Cardiac fibroblast (primary cell): ENCODE results near the gene SBNO2.

Experiments used
- DNase-seq, 2 donors: peaks; one replicate each; pipeline versions ENCODE4 v3.0.0 to v3.0.0-alpha.2; 2010; ENCODE audit warnings: low read depth in 2 of 2
- H3K4me3 ChIP-seq, 2 donors: replicated peaks in 1 of 2; 1 replicate in 1 of 2; 2 replicates in 1 of 2; pipeline ENCODE4 v1.5.1; 2011; ENCODE audit warnings: low read depth in 2 of 2, low read length in 2 of 2, mild to moderate bottlenecking in 2 of 2, moderate library complexity in 1 of 2
- CTCF ChIP-seq: IDR thresholded peaks from one replicate; pipeline ENCODE4 v1.5.1; 2011; ENCODE audit warnings: low read depth, mild to moderate bottlenecking, low read length, inconsistent platforms

Gene SBNO2

GRCh38 chr19:1088416-1089010, 85.6 kb downstream of the SBNO2 start:
- no peak for TF ChIP-seq CTCF
- no peak overlapping the region for H3K4me3 ChIP-seq
- DNase-seq: no peak

- TF ChIP-seq CTCF: no peak
- DNase-seq: no peak
Measured at GRCh38 chr19:1087813-1088415, 86.2 kb downstream of the SBNO2 start.

GRCh38 chr19:1086613-1087012, 87.5 kb downstream of the SBNO2 start:
- DNase-seq: no peak
- H3K4me3 ChIP-seq: no peak overlapping the region
- TF ChIP-seq CTCF: no peak

More at GRCh38 chr19:1087813-1088415, 86.2 kb downstream of the SBNO2 start:
- H3K4me3 ChIP-seq: no peak overlapping the region

GRCh38 chr19:1085676-1086442, 88.2 kb downstream of the SBNO2 start:
- no peak for DNase-seq
- no peak for TF ChIP-seq CTCF
- no peak overlapping the region for H3K4me3 ChIP-seq

- DNase-seq: no peak
- no peak for TF ChIP-seq CTCF
- H3K4me3 ChIP-seq: no peak overlapping the region
Measured at GRCh38 chr19:1085053-1085658, 88.9 kb downstream of the SBNO2 start.

GRCh38 chr19:1084024-1084868, 89.8 kb downstream of the SBNO2 start:
- no peak for DNase-seq
- TF ChIP-seq CTCF: no peak
- H3K4me3 ChIP-seq: no peak overlapping the region
